NT2/D1 (cell line): ENCODE results near the gene DOCK2.

Experiments used
- SUZ12 ChIP-seq: IDR thresholded peaks from 2 replicates; pipeline ENCODE4 v1.6.1; 2011; ENCODE audit not compliant: insufficient read length, insufficient read depth; ENCODE audit errors: extremely low read depth
- YY1 ChIP-seq: IDR thresholded peaks from 2 replicates; pipeline ENCODE4 v1.6.1; 2011; ENCODE audit not compliant: insufficient read length, insufficient read depth
- ZNF274 ChIP-seq: IDR thresholded peaks from 2 replicates; pipeline ENCODE4 v1.6.1; 2011; ENCODE audit warnings: mild to moderate bottlenecking, low read depth, low read length

GRCh38 chr5:169913479-169913878 lies 276.4 kb downstream of the DOCK2 start:
- TF ChIP-seq YY1 (no peak), ZNF274 (no peak), SUZ12 (no peak)
